Loucy (cell line): ENCODE results near the gene SUPV3L1.
A peak's percentile ranks its signal among the peaks of the same experiment; 100 is the strongest.

Experiments used
- H2AFZ ChIP-seq: fragments of 200-600 bp; sonication (generic); 2 replicates; pipeline ENCODE4 v1.6.0; 2016; ENCODE audit warnings: antibody characterized with exemption, mild to moderate bottlenecking, low read length, moderate library complexity
- H3F3A ChIP-seq: fragments of 200-600 bp; 2 replicates; pipeline ENCODE4 v1.6.0; 2016; ENCODE audit warnings: antibody characterized with exemption, low read depth, mild to moderate bottlenecking
- H3K27me3 ChIP-seq: fragments of 200-600 bp; sonication (generic); 2 replicates; pipeline ENCODE4 v1.6.1; 2014; ENCODE audit warnings: low read length, mild to moderate bottlenecking; ENCODE audit not compliant: insufficient read depth, poor library complexity, severe bottlenecking
- H3K36me3 ChIP-seq: fragments of 200-600 bp; sonication (generic); 2 replicates; pipeline ENCODE4 v1.6.1; 2016; ENCODE audit warnings: low read length; ENCODE audit not compliant: insufficient read depth
- H3K4me1 ChIP-seq: fragments of 200-600 bp; sonication (generic); 2 replicates; pipeline ENCODE4 v1.5.1; 2014; ENCODE audit warnings: low read length, mild to moderate bottlenecking; ENCODE audit not compliant: insufficient read depth, poor library complexity, severe bottlenecking
- H3K4me2 ChIP-seq: fragments of 200-600 bp; sonication (generic); 2 replicates; pipeline ENCODE4 v1.6.0; 2014; ENCODE audit warnings: antibody characterized with exemption, low read length, low read depth, mild to moderate bottlenecking; ENCODE audit not compliant: poor library complexity, severe bottlenecking
- H3K4me3 ChIP-seq: fragments of 200-600 bp; sonication (generic); 2 replicates; pipeline ENCODE4 v1.5.1; 2014; ENCODE audit warnings: low read length, mild to moderate bottlenecking, mixed read lengths; ENCODE audit not compliant: poor library complexity, severe bottlenecking
- H3K79me2 ChIP-seq: fragments of 200-600 bp; sonication (generic); 2 replicates; pipeline ENCODE4 v1.6.1; 2014; ENCODE audit warnings: low read length; ENCODE audit not compliant: insufficient read depth
- H3K9ac ChIP-seq: fragments of 200-600 bp; sonication (generic); 2 replicates; pipeline ENCODE4 v1.6.0; 2014; ENCODE audit warnings: mild to moderate bottlenecking, low read depth, low read length, moderate library complexity; ENCODE audit not compliant: poor library complexity, severe bottlenecking
- H3K9me2 ChIP-seq: fragments of 200-600 bp; sonication (generic); replicated peaks from 2 replicates; pipeline ENCODE4 v1.6.1; 2016; ENCODE audit warnings: low read depth, low read length, mixed read lengths
- H3K9me3 ChIP-seq: fragments of 200-600 bp; sonication (generic); 2 replicates; pipeline ENCODE4 v1.6.1; 2014; ENCODE audit warnings: mild to moderate bottlenecking, antibody characterized with exemption, low read length, low read depth; ENCODE audit not compliant: insufficient read depth
- H4K20me1 ChIP-seq: fragments of 200-600 bp; sonication (generic); 2 replicates; pipeline ENCODE4 v1.6.0; 2014; ENCODE audit warnings: antibody characterized with exemption, low read length, mild to moderate bottlenecking; ENCODE audit not compliant: insufficient read depth, poor library complexity, severe bottlenecking
- CTCF ChIP-seq: fragments of 200-600 bp; sonication (generic); conservative IDR thresholded peaks from 2 replicates; pipeline ENCODE4 v1.5.1; 2014; ENCODE audit warnings: mild to moderate bottlenecking, antibody characterized with exemption, low read length
- EZH2phosphoT487 ChIP-seq: fragments of 200-600 bp; IDR thresholded peaks from 2 replicates; pipeline ENCODE4 v1.6.1; 2018; ENCODE audit warnings: antibody characterized with exemption, mild to moderate bottlenecking, moderate library complexity, borderline replicate concordance

SUPV3L1 gene

GRCh38 chr10:69218831-69219230 lies 38.8 kb downstream of the SUPV3L1 start:
- no peak overlapping the region for H3K4me2 ChIP-seq
- H3K9me2 ChIP-seq = no peaks in the 10 kb centered on the region
- no peak overlapping the region for H3K4me3 ChIP-seq
- no peaks in the 10 kb centered on the region for H3K79me2 ChIP-seq
- no peaks in the 10 kb centered on the region for H3K27me3 ChIP-seq
- H2AFZ ChIP-seq = no peak overlapping the region
- H3K9ac ChIP-seq = no peak overlapping the region
- TF ChIP-seq EZH2phosphoT487 = no peak
- TF ChIP-seq CTCF = no peak
- peaks cover 5% of the 10 kb centered on the region; the same call in 1 of the 2 replicates for H3F3A ChIP-seq
- H3K36me3 ChIP-seq = no peaks in the 10 kb centered on the region
- H3K9me3 ChIP-seq = no peaks in the 10 kb centered on the region
- no peaks in the 10 kb centered on the region for H4K20me1 ChIP-seq
- H3K4me1 ChIP-seq = peaks cover 21% of the 10 kb centered on the region

- Histone ChIP-seq H3K27me3 (no peaks in the 10 kb centered on the region), H3K9me3 (no peaks in the 10 kb centered on the region), H3K4me2 (no peak within 1 kb of the TSS), H2AFZ (0 out of 2 replicates have a peak within 1 kb of the TSS, but pooled peaks have one; percentile 16), H3K4me3 (no peak within 1 kb of the TSS), H4K20me1 (no peaks in the 10 kb centered on the region), H3K79me2 (no peaks in the 10 kb centered on the region), H3K36me3 (no peaks in the 10 kb centered on the region), H3K4me1 (peaks cover 29% of the 10 kb centered on the region), H3K9ac (no peak within 1 kb of the TSS), H3F3A (peaks cover 5% of the 10 kb centered on the region; the same call in 1 of the 2 replicates), H3K9me2 (no peaks in the 10 kb centered on the region)
- no peak for TF ChIP-seq EZH2phosphoT487
- TF ChIP-seq CTCF = no peak
Measured at GRCh38 chr10:69220041-69220451, 40.0 kb downstream of the SUPV3L1 start, which contains the start of gene HKDC1. Gene HKDC1, plus strand, starts transcription at chr10:69220332. Its CDS starts 104 bp downstream, at chr10:69220436.

- Histone ChIP-seq H3K4me3 (no peak overlapping the region), H3K9me3 (no peaks in the 10 kb centered on the region), H3K27me3 (no peaks in the 10 kb centered on the region), H4K20me1 (no peaks in the 10 kb centered on the region), H3F3A (peaks cover 5% of the 10 kb centered on the region; the same call in 1 of the 2 replicates), H3K79me2 (no peaks in the 10 kb centered on the region), H3K4me2 (no peak overlapping the region), H3K9me2 (no peaks in the 10 kb centered on the region), H2AFZ (no peak overlapping the region), H3K4me1 (peaks cover 34% of the 10 kb centered on the region), H3K9ac (no peak overlapping the region), H3K36me3 (no peaks in the 10 kb centered on the region)
- TF ChIP-seq CTCF (no peak), EZH2phosphoT487 (no peak)
Measured at GRCh38 chr10:69220507-69220906, 40.5 kb downstream of the SUPV3L1 start.
